Liver (tissue), 2 donors: ENCODE measurements around the gene PPM1A.

Source experiments
- TF ChIP-seq, protein P1 (sequence below): fragments of 150-350 bp; IDR thresholded peaks from 2 replicates; pipeline ENCODE4 v1.5.1; 2017; ENCODE audit warnings: improper control_type of control experiment, low read depth, low read length; ENCODE audit not compliant: missing input control
- TF ChIP-seq, protein P2 (sequence below): IDR thresholded peaks from 2 replicates; pipeline ENCODE4 v1.6.1; 2016; ENCODE audit warnings: antibody characterized with exemption
- donor health status: healthy.

DNA sequence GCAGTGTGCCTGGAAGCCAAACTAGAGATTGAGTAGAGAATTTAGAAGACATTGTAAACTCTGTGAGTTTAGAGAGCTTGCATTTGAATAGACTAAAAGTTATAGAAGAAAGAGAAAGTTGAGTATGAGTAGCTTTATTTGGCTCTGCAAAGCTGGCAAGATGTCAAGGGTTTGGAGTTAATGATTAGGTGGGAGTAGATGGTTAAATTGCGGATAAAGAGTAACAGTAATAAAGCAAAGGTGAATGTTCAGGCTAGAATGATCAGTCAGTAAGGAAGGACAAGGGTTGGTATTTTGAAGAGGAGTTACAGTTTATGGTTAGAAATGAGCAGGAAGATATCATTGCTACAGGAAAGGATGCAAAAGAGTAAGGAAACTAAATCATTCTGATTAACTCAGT lies 5.2 kb downstream of the PPM1A start:
- TF ChIP-seq, protein P1, sequence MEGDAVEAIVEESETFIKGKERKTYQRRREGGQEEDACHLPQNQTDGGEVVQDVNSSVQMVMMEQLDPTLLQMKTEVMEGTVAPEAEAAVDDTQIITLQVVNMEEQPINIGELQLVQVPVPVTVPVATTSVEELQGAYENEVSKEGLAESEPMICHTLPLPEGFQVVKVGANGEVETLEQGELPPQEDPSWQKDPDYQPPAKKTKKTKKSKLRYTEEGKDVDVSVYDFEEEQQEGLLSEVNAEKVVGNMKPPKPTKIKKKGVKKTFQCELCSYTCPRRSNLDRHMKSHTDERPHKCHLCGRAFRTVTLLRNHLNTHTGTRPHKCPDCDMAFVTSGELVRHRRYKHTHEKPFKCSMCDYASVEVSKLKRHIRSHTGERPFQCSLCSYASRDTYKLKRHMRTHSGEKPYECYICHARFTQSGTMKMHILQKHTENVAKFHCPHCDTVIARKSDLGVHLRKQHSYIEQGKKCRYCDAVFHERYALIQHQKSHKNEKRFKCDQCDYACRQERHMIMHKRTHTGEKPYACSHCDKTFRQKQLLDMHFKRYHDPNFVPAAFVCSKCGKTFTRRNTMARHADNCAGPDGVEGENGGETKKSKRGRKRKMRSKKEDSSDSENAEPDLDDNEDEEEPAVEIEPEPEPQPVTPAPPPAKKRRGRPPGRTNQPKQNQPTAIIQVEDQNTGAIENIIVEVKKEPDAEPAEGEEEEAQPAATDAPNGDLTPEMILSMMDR, result no peak
- TF ChIP-seq, protein P2, sequence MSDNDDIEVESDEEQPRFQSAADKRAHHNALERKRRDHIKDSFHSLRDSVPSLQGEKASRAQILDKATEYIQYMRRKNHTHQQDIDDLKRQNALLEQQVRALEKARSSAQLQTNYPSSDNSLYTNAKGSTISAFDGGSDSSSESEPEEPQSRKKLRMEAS, result no peak
